Pancreas (tissue), 10 donors: ENCODE data around the gene MROH2A. TPM values are rescaled to one million over a fixed set of nuclear protein-coding genes. Genes with fewer than 3 reads are reported as not detected.

ENCODE experiments used
- ATAC-seq, 4 donors: fragments of 200-7000 bp; cut with Tn5 transposase; one replicate each; pipeline versions ENCODE4 v1.8.0 to v1.9.1; 2020; ENCODE audit warnings: mild to moderate bottlenecking in 4 of 4, moderate library complexity in 4 of 4
- DNase-seq, 6 donors: peaks; one replicate each; pipeline ENCODE4 v3.0.0-alpha.2; 2020
- FAIRE-seq: peaks from 2 replicates; lab custom pipeline; 2012; peaks lifted over from hg19 to GRCh38; lab: Jason Lieb, UNC
- H3K27ac ChIP-seq, 4 donors: fragments of 200-600 bp; sonication (generic); 1 replicate in 3 of 4; 2 replicates in 1 of 4; pipeline versions ENCODE4 v1.5.0 to v1.8.0; 2020
- H3K27me3 ChIP-seq, 4 donors: fragments of 200-600 bp; one replicate each; pipeline ENCODE4 v1.8.0; 2021
- H3K36me3 ChIP-seq, 3 donors: fragments of 200-600 bp; sonication (generic) in 1 of 3; one replicate each; pipeline versions ENCODE4 v1.5.0 to v1.8.0; 2020 to 2021
- H3K4me1 ChIP-seq, 3 donors: fragments of 200-600 bp; one replicate each; pipeline ENCODE4 v1.8.0; 2021
- H3K4me3 ChIP-seq, 4 donors: fragments of 200-600 bp; sonication (generic) in 2 of 4; one replicate each; pipeline versions ENCODE4 v1.5.0 to v1.8.0; 2020 to 2021
- H3K9me3 ChIP-seq, 4 donors: fragments of 200-600 bp; one replicate each; pipeline ENCODE4 v1.8.0; 2021
- WGBS, 2 donors: extraction: QIAGEN DNeasy Blood & Tissue Kit; methylation state at CpG; one replicate each; pipeline ENCODE4 v1.1.7; 2013; 5-methylcytosine and 5-hydroxymethylcytosine counted together
- intact Hi-C, 3 donors: fragments of 100-400 bp; cut with DNase I; formaldehyde crosslinking; loops; one replicate each; pipeline versions ENCODE4 v1.11.1 to v1.14.2; 2022
- polyA plus RNA-seq, 2 donors: library from polyadenylated mRNA; stranded (reverse); fragments of 200-250 nt; gene quantifications; one replicate each; pipeline ENCODE4 v1.2.3, GENCODE V29; 2013
- total RNA-seq, 6 donors: library from RNA; stranded (reverse); fragmentation: NEBNext Ultra II Directional in 4 of 6; extraction: Animal tissue kit (Norgen Biotek cat#: 25700) in 4 of 6; gene quantifications; one replicate each; pipeline versions ENCODE4 v1.2.1 to v1.2.4, GENCODE V29; 2021 to 2023
- TF ChIP-seq, protein P1 (sequence below), 4 donors: fragments of 200-600 bp; sonication (generic) in 3 of 4; IDR thresholded peaks; one replicate each; pipeline versions ENCODE4 v1.5.0 to v1.8.0; 2021; ENCODE audit warnings: antibody characterized with exemption in 4 of 4
- donor health status: healthy with polysubstance abuse.
- donor health status: DM: no; HTN: no; CAD: no; lungs with moderate emphysema.
- donor health status: DM: no; HTN: no; CAD: no.
- donor health status: control.
- donor health status: control.
- donor health status: Bipolar disorder and iron deficiency.
- donor health status: DM: yes; HTN: yes; CAD: no.
- donor health status: DM: no; HTN: no; CAD: no.
- donor health status: DM: no; HTN: no; CAD: no.
- donor health status: DM: yes; HTN: yes; CAD: no.

The MROH2A gene
- total and polyA plus RNA-seq, 8 donors = not detected

DNA sequence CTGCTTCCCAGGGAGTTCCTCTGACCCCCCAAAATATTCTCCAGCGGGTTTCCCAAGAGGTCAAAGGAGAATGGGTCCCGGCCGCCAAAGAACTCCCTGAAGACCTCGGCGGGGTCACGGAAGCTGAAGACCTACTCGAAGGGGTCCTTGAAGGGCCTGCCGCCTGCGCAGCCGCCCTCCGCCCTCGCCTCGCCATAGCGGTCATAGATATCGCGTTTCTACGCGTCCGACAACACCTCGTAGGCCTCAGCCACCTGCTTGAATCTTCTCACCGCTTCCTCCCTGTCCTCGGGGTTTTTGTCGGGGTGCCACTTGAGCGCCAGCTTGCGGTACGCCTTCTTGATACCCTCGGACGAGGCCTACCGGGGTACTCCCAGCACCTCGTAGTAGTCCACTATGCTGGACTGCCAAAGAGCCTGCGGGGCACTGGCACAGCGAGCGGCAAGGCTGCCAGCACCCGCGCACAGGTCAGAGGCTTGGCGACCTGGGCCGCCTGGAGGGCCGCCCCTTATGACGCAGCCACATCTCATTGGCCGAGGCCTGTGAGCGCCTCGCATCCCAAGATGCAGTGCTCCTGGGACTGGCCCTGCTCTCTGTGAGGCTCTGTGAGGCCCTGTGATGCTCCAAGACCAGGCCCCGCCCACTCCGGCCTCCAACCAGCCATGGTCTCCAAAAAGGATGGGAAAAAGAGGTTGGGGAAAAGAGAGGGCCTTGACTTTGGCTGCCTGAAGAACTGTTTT, 23.1 kb upstream of the MROH2A start:
- Histone ChIP-seq H3K9me3 (no peaks in the 10 kb centered on the region), H3K27me3 (no peaks in the 10 kb centered on the region), H3K4me1 (no peaks in the 10 kb centered on the region), H3K36me3 (no peaks in the 10 kb centered on the region), H3K27ac (no peak overlapping the region), H3K4me3 (no peak overlapping the region)
- TF ChIP-seq, protein P1, sequence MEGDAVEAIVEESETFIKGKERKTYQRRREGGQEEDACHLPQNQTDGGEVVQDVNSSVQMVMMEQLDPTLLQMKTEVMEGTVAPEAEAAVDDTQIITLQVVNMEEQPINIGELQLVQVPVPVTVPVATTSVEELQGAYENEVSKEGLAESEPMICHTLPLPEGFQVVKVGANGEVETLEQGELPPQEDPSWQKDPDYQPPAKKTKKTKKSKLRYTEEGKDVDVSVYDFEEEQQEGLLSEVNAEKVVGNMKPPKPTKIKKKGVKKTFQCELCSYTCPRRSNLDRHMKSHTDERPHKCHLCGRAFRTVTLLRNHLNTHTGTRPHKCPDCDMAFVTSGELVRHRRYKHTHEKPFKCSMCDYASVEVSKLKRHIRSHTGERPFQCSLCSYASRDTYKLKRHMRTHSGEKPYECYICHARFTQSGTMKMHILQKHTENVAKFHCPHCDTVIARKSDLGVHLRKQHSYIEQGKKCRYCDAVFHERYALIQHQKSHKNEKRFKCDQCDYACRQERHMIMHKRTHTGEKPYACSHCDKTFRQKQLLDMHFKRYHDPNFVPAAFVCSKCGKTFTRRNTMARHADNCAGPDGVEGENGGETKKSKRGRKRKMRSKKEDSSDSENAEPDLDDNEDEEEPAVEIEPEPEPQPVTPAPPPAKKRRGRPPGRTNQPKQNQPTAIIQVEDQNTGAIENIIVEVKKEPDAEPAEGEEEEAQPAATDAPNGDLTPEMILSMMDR (IDR thresholded peaks at IDR 0.05) = no peak
- DNase-seq = no peak
- ATAC-seq = no peak
- WGBS, 2 donors = 87 to 90% methylated on average over 42 to 44 of the region's 44 CpGs
- intact Hi-C loops = no loop called here
- FAIRE-seq = no peak

DNA sequence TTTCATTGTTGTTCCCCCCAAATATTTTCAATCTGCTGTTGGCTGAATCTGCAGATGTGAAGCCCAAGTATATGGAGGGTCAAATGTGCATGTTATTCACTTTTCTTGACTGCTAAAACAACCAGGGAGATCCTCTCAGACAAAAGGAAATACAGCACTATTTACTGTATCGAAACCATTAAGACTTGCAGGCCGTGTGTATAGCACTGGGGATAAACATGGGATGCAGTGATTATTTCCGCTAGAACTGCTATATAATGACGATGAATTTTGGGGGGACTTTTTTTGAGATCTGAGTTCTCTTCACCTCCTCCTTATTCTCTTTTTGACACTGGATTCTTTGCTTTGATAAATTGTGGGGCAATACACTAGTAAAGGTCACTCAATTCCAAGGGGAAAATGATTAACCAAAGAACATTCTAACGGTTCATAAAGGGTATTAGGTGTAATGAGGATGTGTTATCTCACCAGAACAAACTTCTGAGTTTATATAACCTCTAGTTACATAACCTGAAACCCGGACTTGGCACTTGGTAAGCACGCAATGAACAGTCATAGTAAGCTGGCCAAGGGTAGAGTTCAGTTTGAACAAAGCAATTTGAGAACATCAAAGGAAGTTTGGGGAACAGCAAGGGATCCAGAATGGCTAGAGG, 21.6 kb upstream of the MROH2A start:
- Histone ChIP-seq H3K9me3 (no peaks in the 10 kb centered on the region), H3K36me3 (no peaks in the 10 kb centered on the region), H3K27ac (no peak overlapping the region), H3K27me3 (no peaks in the 10 kb centered on the region), H3K4me1 (no peaks in the 10 kb centered on the region), H3K4me3 (no peak overlapping the region)
- no peak for DNase-seq
- TF ChIP-seq, protein P1 (IDR thresholded peaks at IDR 0.05) = no peak
- ATAC-seq = peak; percentile 34 to 94 (median 66)
- 35 to 40% methylated on average over 7 of the region's 7 CpGs for WGBS, 2 donors
- FAIRE-seq = peak; percentile 5
- intact Hi-C loops = no loop called here

DNA sequence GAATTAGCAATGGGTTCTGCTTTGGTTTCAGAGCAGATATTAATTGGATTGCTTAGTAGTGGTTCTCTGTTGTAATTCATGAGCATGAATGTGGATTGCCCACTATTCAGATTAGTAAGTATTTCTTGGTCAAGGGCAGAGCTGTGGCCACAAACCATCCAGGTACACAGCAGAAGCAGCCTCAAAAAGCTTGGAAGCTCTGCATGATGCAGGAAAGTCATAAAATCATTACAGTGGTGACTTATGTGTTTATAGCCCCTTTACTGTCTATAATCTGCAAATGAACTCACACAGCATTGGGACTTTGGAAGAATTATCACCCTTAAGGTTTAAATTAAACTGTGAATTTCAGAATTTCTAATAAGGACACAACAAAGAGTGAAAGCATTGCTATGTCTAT, 20.0 kb upstream of the MROH2A start:
- no peak for DNase-seq
- Histone ChIP-seq H3K4me3 (no peak overlapping the region), H3K9me3 (no peaks in the 10 kb centered on the region), H3K27ac (no peak overlapping the region), H3K4me1 (no peaks in the 10 kb centered on the region), H3K27me3 (no peaks in the 10 kb centered on the region), H3K36me3 (no peaks in the 10 kb centered on the region)
- TF ChIP-seq, protein P1 (IDR thresholded peaks at IDR 0.05) = no peak
- FAIRE-seq = no peak
- ATAC-seq = no peak
- intact Hi-C loops = no loop called here

DNA sequence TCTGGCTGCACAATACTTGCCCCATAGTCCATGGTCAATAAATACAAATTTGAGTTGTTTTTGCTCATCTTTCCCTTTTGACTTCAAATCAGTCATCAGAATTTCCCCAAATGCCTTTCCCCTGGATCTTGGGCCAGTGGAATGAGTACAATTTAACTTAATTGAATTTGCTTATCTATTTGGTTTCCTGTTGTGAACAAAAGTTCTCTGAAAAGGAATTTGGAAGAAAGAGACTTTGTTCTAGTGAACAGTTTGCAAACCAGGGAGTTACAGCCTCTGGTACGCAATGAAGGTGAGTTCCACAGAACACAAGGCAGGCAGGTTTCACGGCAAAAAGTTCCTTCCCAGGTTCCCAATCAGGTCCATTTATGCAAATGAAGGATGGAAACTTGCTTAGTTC, 19.3 kb upstream of the MROH2A start:
- Histone ChIP-seq H3K36me3 (no peaks in the 10 kb centered on the region), H3K27me3 (no peaks in the 10 kb centered on the region), H3K4me1 (no peaks in the 10 kb centered on the region), H3K4me3 (no peak overlapping the region), H3K27ac (no peak overlapping the region), H3K9me3 (no peaks in the 10 kb centered on the region)
- intact Hi-C loops = no loop called here
- DNase-seq (no peak), FAIRE-seq (no peak), ATAC-seq (no peak)
- WGBS, 2 donors = 83 to 97% methylated on average over 2 of the region's 2 CpGs
- TF ChIP-seq, protein P1 (IDR thresholded peaks at IDR 0.05) = no peak

DNA sequence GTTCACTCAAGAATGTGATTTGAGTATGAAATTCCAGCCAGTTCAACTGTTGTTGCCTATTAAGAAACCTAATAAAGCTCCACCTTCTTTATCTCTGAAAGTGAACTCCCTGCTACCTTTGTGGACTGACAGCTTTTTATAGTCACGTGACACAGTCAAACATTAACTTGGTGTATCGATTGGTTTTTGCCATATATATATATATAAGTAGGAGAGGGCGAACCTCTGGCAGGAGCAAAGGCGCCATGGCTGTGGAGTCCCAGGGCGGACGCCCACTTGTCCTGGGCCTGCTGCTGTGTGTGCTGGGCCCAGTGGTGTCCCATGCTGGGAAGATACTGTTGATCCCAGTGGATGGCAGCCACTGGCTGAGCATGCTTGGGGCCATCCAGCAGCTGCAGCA, 18.1 kb upstream of the MROH2A start, which contains the start of gene UGT1A1:
Gene UGT1A1 (plus strand): TSS at position 228 of the 400 bp plus-strand sequence. CDS start 18 bp downstream, at position 246.
- ATAC-seq (peak in 1 of 4 donors; percentile 38), DNase-seq (no peak), FAIRE-seq (no peak)
- H3K4me1 ChIP-seq = no peaks in the 10 kb centered on the region
- H3K27ac ChIP-seq = no peak within 1 kb of the TSS
- no peak within 1 kb of the TSS for H3K4me3 ChIP-seq
- no peaks in the 10 kb centered on the region for H3K27me3 ChIP-seq
- intact Hi-C loops = no loop called here
- H3K9me3 ChIP-seq = no peaks in the 10 kb centered on the region
- TF ChIP-seq, protein P1 (IDR thresholded peaks at IDR 0.05) = no peak
- 65 to 66% methylated on average over 6 of the region's 6 CpGs for WGBS, 2 donors
- H3K36me3 ChIP-seq = no peaks in the 10 kb centered on the region
